NCI-H2029 treated with DMSO at 0.1 percent for 48 hours (cell line): ENCODE measurements around the gene PPP1R8.
"Not testable (repeated sequence)": the region's sequence is repeated elsewhere in the genome, so short reads cannot be mapped to it uniquely, and the experiment has no call there.

Experiments used
- DNase-seq: peaks from one replicate; lab custom pipeline; 2025; lab: John Stamatoyannopoulos, UW

The PPP1R8 gene

GRCh38 chr1:27832762-27833161, 2.2 kb downstream of the PPP1R8 start:
- no peak for DNase-seq

DNA sequence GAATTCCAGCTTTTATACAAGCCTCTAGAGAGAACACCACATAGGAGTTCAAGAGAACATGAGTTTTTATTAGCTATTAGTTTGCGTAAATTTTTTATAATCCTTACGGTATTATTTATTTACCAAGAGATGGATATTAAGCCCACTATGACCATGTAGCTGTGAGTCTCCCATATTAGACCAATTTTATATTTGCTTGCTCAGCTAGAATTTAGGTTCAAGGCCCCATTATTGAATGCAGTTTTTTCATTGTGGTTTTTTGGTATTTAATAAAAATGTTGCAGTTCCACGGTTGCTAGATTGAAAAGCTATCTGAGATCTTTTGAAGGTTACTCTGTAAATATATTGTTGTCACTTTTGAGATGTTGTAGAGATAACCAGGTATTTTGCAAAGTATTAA, 2.9 kb downstream of the PPP1R8 start:
- no peak for DNase-seq

GRCh38 chr1:27835046-27835445, 4.5 kb downstream of the PPP1R8 start:
- DNase-seq, result no peak

GRCh38 chr1:27835501-27835900, 4.9 kb downstream of the PPP1R8 start:
- no peak for DNase-seq

DNA sequence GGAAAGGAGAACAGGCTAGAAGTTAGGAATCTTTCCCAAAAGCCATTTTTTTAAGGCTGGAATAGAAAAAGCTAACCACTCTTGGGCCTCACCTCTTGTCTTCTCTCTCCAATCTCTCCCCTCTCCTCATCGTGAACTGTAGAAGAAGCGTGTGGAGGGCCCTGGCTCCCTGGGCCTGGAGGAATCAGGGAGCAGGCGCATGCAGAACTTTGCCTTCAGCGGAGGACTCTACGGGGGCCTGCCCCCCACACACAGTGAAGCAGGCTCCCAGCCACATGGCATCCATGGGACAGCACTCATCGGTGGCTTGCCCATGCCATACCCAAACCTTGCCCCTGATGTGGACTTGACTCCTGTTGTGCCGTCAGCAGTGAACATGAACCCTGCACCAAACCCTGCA, 19.4 kb downstream of the PPP1R8 start:
- DNase-seq, result no peak

DNA sequence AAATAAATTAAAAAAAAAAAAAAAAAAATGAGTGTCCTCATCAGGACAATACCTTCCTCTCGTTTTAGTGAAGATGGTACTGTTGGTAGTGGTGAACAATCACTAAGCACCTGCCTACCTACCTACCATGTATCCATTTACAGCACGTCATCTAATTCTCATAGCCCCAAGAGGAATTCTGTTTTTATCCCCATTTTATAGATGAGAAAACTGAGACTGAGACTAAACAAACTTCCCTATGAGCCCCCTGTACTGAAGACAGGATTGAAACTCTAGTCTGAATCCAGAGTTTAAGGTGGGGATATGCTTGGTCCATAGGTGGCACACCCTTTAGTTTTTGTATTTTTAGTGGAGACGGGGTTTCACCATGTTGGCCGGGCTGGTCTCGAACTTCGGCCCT, 24.5 kb downstream of the PPP1R8 start:
- no peak for DNase-seq

- DNase-seq, result no peak
These were observed 26.2 kb downstream of the PPP1R8 start for GRCh38 chr1:27856561-27857343.

- not testable (repeated sequence) for DNase-seq
These were observed 27.0 kb downstream of the PPP1R8 start for GRCh38 chr1:27857552-27857951.

DNA sequence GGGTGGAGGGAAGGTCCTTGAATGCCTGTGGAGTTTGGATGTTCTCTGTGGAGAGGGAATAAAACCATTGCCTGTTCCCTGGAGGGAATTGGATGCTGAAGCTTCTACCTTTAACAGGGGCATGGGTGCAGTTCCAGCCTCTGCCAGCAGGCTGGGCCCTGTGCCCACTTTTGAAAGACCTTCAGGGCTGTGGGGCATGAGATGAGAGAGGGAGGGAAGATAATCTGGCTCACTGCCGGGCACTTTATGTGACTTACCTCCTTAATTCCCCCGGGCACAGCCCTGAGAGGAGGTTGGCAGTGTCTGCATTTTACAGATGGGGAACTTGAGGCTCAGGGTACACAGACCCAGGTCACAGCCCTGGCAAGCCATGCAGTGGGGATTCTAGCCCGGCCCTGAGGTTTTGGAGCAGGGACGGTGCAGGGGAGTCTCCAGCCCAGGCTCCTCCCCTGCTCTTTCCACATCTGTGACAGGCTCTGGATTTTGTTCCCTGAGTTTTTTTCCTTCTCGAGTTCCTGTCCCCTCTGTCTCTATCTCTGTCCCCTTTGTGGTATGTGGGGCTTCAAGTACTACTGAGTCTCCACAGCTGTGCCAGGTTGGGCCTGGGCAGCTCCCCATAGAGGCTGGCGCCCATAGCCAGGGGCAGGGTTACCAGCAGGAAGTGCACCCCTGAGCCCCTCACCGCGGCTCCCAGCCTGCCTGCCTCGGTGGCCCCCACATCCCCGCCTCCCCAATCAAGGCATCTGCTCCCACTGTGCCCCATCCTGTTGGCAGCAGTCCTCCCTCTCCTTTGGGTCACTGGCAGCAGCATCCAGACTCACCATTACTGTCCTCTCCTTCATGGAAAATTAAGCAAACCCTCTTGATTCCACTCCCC, 27.7 kb downstream of the PPP1R8 start:
- DNase-seq, result peak; percentile 35

GRCh38 chr1:27858949-27859576, 28.5 kb downstream of the PPP1R8 start:
- no peak for DNase-seq

DNA sequence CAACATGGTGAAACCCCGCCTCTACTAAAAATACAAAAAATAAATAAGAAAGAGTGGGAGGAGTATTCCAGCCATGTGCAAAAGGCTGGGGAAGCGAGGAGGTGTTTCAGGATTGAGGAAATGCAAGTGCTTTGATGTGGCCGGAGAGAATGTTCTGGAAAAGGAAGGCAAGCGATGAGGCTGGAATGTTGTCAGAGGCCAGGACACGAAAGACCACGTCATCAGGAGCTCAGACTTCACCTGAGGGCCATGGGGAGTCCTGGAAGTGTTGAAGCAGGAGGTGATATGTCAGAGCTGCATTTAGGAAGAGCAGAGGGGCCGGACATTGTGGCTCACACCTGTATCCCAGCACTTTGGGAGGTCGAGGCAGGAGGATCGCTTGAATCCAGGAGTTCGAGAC, 30.9 kb downstream of the PPP1R8 start:
- DNase-seq, result no peak

DNA sequence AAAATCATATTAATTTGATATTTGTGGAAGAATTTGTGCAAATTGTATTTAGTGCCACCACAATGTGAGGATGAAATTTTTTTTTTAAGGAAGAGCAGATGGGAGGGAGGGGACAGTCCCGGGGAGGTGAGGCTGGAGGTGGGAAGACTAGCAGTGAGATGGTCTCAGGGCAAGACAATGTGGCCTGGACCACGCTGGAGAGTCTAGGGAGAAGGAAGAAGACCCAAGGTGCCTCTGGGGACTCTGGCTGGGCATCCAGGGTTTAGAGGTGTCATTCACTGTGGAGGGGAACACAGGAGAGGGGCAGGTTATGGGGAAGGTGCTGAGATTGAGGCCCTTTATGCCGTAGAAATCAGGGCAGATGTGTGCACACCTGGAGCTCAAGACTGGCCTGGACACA, 31.4 kb downstream of the PPP1R8 start:
- no peak for DNase-seq

- DNase-seq, result no peak
These were observed 32.3 kb downstream of the PPP1R8 start for GRCh38 chr1:27862671-27863537.

DNA sequence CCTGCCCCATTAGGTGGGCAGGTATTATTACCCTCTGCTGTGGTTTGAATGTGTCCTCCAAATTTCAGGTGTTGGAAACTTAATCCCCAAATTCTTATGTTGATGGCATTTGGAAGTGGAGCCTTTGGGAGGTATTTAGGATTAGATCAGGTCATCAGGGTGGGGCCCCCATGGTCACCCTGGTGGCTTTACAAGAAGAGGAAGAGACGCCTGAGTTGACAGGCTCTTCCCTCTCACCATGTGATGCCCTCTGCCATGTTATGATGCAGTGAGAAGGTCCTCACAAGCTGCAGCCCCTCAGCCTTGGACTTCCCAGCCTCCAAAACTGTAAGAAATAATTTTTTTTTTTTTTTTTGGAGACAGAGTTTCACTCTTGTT, 32.9 kb downstream of the PPP1R8 start:
- no peak for DNase-seq

GRCh38 chr1:27864264-27864895, 33.8 kb downstream of the PPP1R8 start:
- DNase-seq, result no peak

DNA sequence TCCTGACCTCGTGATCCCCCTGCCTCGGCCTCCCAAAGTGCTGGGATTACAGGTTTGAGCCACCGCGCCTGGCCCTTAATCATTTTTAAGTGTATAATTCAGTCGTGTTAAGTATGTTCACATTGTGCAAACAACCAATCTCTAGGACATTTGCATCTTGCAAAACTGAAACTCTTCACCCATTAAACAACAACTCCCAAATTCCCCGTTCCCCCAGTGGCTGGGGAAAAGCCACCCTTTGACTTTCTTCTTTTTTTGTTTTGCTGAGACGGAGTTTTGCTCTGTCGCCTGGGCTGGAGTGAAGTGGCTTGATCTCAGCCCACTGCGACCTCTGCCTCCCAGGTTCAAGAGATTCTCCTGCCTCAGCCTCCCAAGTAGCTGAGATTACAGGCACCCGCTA, 35.2 kb downstream of the PPP1R8 start:
- DNase-seq, result no peak

- DNase-seq, result no peak
These were observed 38.0 kb downstream of the PPP1R8 start for GRCh38 chr1:27868556-27868931.

GRCh38 chr1:27868932-27869718, 38.5 kb downstream of the PPP1R8 start:
- DNase-seq, result no peak

DNA sequence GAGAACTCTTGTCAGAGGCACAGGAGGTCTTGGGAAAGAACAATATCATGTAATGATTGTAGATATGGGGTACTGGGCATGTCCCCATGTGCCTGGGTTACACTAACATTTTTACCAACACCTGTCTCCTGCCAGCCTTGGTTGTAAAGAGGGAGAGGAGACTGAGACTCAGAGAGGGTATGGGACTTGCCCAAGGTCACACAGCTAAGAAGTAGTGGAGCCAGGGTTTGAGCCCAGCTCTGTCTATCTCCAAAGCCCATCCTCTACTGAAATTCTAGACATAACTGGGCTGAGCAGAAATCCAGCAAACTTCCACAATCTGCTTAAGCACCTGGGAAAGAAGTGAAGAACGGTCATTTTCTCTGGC, 39.1 kb downstream of the PPP1R8 start:
- no peak for DNase-seq

DNA sequence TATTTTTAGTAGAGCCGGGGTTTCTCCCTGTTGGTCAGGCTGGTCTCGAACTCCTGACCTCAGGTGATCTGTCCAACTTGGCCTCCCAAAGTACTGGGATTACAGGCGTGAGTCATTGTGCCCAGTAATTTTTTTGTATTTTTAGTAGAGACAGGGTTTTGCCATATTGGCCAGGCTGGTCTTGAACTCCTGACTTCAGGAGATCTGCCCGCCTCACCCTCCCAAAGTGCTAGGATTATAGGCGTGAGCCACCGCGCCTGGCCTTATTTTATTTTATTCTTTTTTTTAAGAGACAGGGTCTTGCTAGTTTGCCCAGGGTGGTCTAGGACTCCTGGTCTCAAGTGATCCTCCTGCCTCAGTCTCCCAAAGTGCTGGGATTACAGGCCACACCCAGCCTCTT, 40.5 kb downstream of the PPP1R8 start:
- not testable (repeated sequence) for DNase-seq
